ENCODE data around the gene NATD1.

Gene NATD1

GRCh38 chr17:21252796-21253645, at the start of gene NATD1:
NATD1 (minus strand) TSS chr17:21253410; CDS start chr17:21253264, 146 bp downstream.
- DNase-seq = peak; percentile 82

- no peak for DNase-seq
Observed at GRCh38 chr17:21301593-21302550, 48.7 kb upstream of the NATD1 start.

GRCh38 chr17:21300601-21301571, 47.7 kb upstream of the NATD1 start:
- no peak for DNase-seq

- DNase-seq = no peak
Observed at GRCh38 chr17:21299981-21300600, 46.9 kb upstream of the NATD1 start.

- DNase-seq = no peak
Observed at GRCh38 chr17:21298983-21299519, 45.8 kb upstream of the NATD1 start.

GRCh38 chr17:21298056-21298982, 45.1 kb upstream of the NATD1 start:
- no peak for DNase-seq

GRCh38 chr17:21297597-21297996, 44.4 kb upstream of the NATD1 start:
- no peak for DNase-seq

- no peak for DNase-seq
Observed at GRCh38 chr17:21297026-21297520, 43.9 kb upstream of the NATD1 start.

- no peak for DNase-seq
Observed at GRCh38 chr17:21296097-21297025, 43.2 kb upstream of the NATD1 start.

- no peak for DNase-seq
Observed at GRCh38 chr17:21295036-21295952, 42.1 kb upstream of the NATD1 start.

GRCh38 chr17:21294321-21295035, 41.3 kb upstream of the NATD1 start:
- DNase-seq = no peak

GRCh38 chr17:21293831-21294210, 40.6 kb upstream of the NATD1 start:
- DNase-seq = no peak

- no peak for DNase-seq
Observed at GRCh38 chr17:21292867-21293830, 39.9 kb upstream of the NATD1 start.

GRCh38 chr17:21291862-21292261, 38.7 kb upstream of the NATD1 start:
- no peak for DNase-seq

- DNase-seq = no peak
Observed at GRCh38 chr17:21291357-21291756, 38.1 kb upstream of the NATD1 start.
